Loucy (cell line): Measurements from ENCODE around the gene ZC3H12C.

Experiments used
- CTCF ChIP-seq: fragments of 200-600 bp; sonication (generic); conservative IDR thresholded peaks from 2 replicates; pipeline ENCODE4 v1.5.1; 2014; ENCODE audit warnings: mild to moderate bottlenecking, antibody characterized with exemption, low read length
- EZH2phosphoT487 ChIP-seq: fragments of 200-600 bp; IDR thresholded peaks from 2 replicates; pipeline ENCODE4 v1.6.1; 2018; ENCODE audit warnings: antibody characterized with exemption, mild to moderate bottlenecking, moderate library complexity, borderline replicate concordance

- TF ChIP-seq CTCF (no peak), EZH2phosphoT487 (no peak)
These were observed 94.5 kb downstream of the ZC3H12C start for GRCh38 chr11:110187731-110188130.
